ENCODE results near the gene UQCRQ. TPM values are rescaled to one million over a fixed set of nuclear protein-coding genes. Genes with fewer than 3 reads are reported as not detected.

UQCRQ gene
- total RNA-seq, 1 donor from 2014 or later, result 625 TPM

DNA sequence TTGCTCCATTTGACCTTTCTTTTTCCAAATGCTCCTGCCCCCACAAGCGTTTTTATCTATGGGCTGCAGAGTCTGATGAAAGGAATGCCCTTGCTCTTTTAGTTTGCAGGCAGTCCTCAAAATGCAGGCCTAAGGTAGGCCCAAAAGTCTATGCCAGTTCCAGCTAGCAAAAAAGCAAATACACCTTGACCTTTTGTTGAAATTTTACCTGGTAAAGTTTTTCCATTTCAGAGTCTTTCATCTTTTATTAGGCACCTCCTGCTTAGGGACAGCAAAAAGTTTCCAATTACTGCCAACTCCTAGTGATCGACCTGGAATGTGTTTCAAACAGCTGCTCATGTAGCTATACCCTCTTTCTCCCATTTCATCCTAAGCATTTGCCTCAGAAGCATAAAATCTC is 4.4 kb downstream of the UQCRQ start:
- no peak for DNase-seq (ENCODE audit: low spot score)

DNA sequence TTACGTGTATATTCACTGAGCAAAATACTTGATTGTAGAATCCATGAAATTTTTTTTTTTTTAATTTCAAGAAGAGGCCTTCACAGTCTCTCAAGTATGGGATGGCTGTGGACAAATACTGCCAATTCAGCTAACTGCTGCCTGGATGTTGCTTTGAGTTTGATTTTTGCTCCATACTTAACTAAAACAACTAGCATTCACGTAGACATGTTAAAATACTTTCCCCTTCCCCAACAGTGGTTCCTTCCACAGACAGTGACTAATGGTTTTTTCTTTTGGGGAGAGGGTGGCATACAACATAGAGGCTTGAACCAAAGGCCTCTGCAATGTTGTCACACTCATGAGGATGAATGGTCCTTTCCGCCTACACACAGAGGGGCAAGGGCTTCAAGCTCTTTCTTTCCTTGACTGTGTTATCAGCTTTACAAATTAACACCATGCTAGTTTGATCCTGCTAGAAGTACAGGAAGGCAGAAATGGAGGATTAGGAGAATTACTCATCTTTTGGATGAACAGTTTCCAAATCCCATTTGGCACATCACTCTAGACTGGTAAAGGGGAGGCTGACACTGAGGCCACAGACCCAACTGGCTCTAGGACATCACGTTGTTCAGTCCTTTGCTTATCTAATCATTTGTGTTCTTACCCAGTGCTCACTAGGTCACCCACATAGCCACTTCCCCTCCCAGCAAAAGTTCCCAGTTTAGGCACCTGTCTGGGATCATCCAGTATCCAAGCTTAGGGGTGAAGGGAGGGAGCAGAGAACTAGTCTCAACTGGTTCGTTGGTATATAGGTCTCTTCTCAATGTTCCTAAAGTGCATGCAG is 5.2 kb downstream of the UQCRQ start:
- DNase-seq (ENCODE audit: low spot score), result no peak

DNA sequence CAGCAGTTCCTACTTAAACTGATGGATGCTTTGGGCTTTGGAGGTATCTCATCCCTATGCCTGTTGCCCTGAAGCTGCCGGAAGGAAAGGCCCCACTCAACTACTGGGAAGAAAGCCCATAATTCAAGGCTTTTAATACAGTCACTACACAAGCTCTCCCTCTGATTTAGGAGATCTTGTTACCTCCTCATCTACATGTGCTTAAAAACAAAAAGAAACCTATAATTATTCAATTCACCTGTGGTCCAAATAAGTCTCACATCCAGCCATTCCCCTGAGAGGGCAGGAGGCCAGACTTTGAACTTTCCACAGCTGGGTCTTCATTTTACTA is 6.3 kb downstream of the UQCRQ start:
- no peak for DNase-seq (ENCODE audit: low spot score)

DNA sequence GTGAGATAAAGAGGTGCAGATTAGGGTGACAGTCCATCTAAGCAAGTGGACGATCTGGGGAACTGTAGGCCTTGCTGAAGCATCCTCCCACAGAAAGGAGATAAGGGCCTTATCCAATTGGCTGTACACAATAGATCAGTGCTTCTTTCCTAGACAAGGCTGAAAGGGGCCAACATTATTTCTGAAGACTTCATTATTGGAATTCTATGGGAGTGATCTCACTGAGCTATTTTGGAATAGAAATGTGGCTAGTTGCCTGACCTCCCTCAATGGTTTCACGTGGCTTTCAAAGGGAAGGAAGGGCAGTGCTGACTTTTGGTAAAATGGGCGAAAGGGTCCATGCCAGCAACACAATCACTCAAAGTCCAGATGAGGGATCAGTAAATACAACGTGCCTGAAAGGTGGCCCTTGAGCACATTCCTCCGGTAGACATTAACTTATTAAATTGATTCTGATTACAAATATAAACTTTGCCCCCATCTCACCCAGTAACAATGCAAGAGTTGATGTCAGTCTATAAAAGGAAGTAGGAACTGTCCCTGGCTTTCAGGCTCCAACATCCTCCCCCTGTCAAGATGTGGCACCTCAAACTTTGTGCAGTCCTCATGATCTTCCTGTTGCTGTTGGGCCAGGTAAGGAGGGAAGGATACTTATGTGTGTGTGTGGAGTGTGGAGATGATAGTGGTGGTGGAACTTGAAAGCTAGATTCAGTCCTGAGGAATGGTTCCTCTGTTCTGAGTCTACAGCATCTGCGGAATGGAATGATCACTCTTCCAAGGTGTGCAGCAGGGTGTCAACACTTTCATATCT is 6.9 kb downstream of the UQCRQ start, which contains the start of gene LEAP2:
LEAP2 (plus strand) TSS at position 550 of the 811 bp plus-strand sequence; CDS start at position 577, 27 bp downstream.
- DNase-seq (ENCODE audit: low spot score), result peak; percentile 83

- DNase-seq (ENCODE audit: low spot score), result no peak
Measured at GRCh38 chr5:132873930-132874271, 7.5 kb downstream of the UQCRQ start.

DNA sequence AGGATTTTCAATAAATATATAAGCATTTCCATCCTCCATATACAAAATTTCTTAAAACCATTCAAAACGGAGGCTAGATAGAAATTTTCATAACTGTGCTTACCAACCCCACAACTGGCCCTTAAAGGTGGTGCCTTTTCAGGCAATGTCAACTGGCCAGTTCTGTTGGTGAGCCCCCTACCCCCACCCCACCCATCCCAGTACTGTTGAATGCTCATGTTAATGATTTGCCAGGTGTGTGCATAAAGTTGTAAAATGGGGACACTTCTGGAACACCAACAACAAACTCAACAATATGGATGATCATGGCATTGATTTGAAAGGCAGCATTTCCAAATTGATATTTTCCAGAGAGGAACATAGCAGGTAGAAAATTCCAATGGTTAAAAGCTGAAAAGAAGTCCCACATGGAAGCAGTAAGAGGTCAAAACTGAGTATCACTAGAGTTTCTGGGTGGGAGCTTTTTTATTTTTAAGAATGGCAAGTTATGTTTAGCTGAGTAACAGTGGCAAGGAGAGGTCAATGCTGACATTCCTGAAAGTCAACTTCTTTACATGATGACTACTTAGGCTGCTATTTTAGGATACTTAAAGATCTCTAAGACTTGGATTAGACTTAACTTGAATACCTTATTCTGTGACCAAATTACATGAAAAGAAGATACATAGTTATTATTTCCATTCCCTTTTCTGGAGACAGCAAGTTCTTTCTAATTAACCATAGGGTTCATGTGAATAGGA is 9.7 kb downstream of the UQCRQ start:
- no peak for DNase-seq (ENCODE audit: low spot score)

- DNase-seq (ENCODE audit: low spot score), result no peak
Measured at GRCh38 chr5:132877466-132877865, 11.0 kb downstream of the UQCRQ start.

DNA sequence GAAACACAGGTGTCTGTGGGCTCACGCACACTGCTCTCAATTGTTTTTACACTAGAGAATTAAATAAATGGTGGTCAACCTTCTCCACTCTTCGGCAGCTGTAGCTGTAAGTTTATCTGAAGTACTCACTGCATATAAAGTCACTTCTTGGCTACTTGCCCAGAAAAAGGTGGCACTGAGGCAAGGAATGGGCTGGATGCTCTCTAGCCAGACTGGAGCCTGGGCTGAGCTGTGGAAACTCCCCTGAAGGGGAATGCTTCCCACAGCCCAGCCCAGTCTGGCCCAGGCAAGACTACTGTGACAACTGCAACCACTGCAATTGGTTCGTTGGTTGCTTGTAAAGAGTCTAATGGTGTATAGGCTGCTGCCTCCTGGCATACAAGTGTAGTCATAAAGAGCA is 11.5 kb downstream of the UQCRQ start:
- DNase-seq (ENCODE audit: low spot score), result no peak

DNA sequence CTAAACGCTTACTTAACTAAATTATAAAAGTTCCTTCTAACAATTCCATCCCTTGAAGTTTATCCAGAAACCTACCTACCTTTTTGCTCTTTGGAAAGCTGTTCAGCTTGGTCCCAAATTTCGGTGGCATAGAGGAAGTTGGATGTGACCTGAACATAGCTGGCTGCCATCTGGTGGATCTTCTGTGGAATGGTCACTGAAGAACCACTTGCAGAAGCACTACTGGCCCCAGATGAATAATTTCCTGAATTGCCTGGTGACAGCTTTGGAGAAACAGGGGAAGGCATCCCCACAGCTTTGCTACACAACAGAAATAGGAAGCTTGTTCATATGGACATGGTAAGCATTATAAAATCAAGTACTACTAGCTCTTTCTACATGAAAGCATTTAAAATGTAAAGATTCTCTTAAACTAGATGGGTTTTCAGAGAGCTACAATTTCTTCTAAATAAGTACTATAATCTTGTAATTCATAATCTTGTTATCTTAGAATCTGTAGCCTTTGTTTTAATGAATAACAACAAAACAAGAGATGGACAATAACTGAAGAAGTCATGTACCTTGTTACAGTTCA is 16.9 kb downstream of the UQCRQ start:
- peak; percentile 52 for DNase-seq (ENCODE audit: low spot score)

DNA sequence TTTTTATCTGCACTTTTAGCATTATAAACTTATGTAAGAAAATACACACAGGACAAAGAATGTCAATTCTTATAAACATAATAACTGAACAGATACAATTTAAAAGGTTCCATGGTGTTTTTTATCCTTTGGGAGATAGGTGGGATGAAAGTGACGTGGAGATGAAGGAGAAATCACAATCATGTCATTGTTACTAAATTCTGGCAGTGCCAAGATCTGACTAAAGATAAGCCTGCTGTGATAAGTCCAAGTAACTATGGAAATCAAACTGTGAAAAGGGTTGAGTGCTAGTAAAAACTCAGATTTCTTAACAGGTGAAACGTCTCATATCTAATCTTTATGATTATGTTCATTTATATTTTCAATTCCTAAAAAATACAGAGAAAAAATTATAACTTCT is 18.1 kb downstream of the UQCRQ start:
- DNase-seq (ENCODE audit: low spot score), result no peak

DNA sequence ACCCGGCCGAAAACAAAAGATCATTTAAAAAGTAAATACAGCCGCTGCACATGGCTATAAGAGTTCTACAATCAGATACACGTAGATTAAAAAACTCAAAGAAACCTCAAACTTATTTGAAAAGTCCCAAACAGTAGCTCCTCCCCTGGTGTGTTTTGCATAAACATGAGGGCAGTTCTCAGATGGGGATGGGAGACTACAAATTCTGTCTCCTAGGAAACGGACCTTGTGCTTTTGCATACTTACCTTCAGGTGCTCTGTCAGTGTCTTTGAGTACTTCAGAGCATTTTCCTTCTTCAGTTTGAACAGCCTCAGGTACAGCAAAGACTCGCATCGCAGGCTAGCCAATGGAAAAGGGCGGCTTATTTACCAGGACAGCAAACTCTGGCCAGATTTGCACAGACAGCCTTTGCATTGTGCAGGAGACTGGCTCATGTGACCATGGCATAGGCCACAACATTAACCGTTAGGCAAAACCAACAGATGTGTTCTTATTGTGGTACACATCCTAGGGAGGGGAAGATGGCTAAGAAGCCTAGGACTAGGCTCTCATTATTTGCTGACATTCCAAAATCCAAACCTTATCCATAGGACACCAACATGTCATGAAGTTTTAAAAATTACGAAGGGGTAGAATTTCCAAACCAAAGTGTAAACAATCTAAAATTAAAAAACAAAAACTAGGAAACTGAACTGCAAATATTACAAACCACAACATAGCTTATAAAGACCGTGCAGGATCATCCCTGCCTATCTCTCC is 19.8 kb downstream of the UQCRQ start:
- DNase-seq (ENCODE audit: low spot score), result no peak

- DNase-seq (ENCODE audit: low spot score), result no peak
Measured at GRCh38 chr5:132887283-132887682, 20.8 kb downstream of the UQCRQ start.

DNA sequence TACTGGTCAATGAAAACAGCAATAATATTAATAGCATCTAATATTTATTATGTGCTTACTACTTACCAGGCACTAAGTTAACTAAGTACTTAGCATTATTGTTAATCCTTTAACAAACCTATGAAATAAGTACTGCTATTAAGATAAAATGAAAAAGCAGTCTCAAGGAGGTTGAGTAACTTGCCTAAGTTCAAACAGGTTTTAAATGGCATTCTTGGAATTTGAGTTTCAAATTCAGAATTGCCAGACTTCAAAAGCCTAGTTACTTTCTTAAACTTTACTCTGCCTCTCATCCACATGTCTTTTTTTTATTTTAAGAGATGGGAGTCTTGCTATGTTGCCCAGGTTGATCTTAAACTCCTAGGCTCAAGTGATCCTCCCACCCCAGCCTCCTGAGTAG is 23.1 kb downstream of the UQCRQ start:
- DNase-seq (ENCODE audit: low spot score), result no peak

DNA sequence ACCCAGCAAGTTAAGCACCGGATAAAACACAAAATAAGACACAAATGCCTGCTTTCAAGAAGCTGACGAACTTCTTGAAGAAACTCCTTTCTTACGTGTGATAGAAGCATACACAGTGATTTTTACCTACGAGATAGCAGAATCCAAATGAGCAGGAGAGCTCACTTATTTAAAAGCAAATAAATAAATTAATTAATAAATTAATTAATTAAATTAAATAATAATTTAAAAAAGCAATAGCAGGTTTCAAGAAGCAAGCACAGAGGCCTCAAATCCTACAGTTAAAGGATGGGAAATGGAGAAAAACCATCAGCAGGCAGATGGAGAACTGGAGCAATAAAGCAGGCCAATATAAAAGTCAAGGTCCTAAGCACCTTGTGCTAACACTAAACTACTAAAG is 24.4 kb downstream of the UQCRQ start:
- no peak for DNase-seq (ENCODE audit: low spot score)

DNA sequence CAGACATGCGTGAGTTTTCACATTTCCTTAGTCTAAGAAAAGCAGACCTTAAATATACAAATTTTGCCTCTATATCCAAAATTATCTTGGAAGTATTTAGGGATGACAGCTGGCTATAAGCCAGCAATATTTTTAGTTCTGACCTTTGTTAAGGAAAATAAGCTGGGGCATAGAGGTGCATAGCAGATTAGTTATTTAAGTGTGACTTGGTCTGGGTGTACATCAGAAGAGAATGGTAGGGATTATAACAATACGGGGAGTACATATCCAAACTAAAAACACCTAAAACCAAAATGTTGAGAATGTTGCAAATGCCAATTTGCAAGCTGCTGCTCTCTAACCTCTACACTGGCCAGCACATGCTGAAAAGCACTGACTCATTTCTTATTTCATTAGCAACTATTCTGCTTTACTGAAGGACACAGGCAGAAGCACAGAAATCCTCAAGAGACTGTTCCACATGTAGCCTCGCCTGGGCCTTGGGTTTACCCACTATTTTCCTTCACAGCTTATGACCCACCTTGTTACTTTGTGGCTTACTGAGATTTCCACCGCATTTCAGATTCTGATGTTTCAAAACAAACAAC is 29.4 kb downstream of the UQCRQ start:
- no peak for DNase-seq (ENCODE audit: low spot score)

- no peak for DNase-seq (ENCODE audit: low spot score)
Measured at GRCh38 chr5:132896685-132897084, 30.2 kb downstream of the UQCRQ start.

- DNase-seq (ENCODE audit: low spot score), result no peak
Measured at GRCh38 chr5:132898094-132898493, 31.7 kb downstream of the UQCRQ start.

GRCh38 chr5:132901036-132901435 is 34.6 kb downstream of the UQCRQ start:
- DNase-seq (ENCODE audit: low spot score), result no peak

GRCh38 chr5:132901730-132902129 is 35.3 kb downstream of the UQCRQ start:
- no peak for DNase-seq (ENCODE audit: low spot score)

GRCh38 chr5:132905938-132906337 is 39.5 kb downstream of the UQCRQ start:
- DNase-seq (ENCODE audit: low spot score), result no peak

- no peak for DNase-seq (ENCODE audit: low spot score)
Measured at GRCh38 chr5:132907161-132907560, 40.7 kb downstream of the UQCRQ start.

All from mucosa of gallbladder (tissue), 1 donor.